Panc1 (cell line): ENCODE results near the gene INPP4B. TPM values are rescaled to one million over a fixed set of nuclear protein-coding genes. Genes with fewer than 3 reads are reported as not detected.

ENCODE experiments used
- ATAC-seq: fragments of 200-7000 bp; cut with Tn5 transposase; 2 replicates; pipeline ENCODE4 v1.9.1; 2020; ENCODE audit warnings: mild to moderate bottlenecking, moderate library complexity
- BruUV-seq: library from RNA; stranded (reverse); fragments of 400-500 nt; replicated peaks from 2 replicates; lab custom pipeline; 2021; lab: Mats Ljungman, UMichigan
- CTCF ChIA-PET: fragments of 300-600 bp; sonication (Branson Sonifier 250); formaldehyde crosslinking; loops from one replicate; lab custom pipeline; 2022; ENCODE audit warnings: antibody characterized with exemption; lab: Charles Lee
- POLR2A ChIA-PET: fragments of 300-600 bp; sonication (Branson Sonifier 250); formaldehyde crosslinking; loops from one replicate; lab custom pipeline; 2022; ENCODE audit warnings: antibody characterized with exemption; lab: Charles Lee
- DNase-seq: peaks from one replicate; pipeline ENCODE4 v3.0.0-alpha.2; 2010; ENCODE audit warnings: low read depth, low spot score
- H3K27ac ChIP-seq: 2 replicates; pipeline ENCODE4 v1.5.1; 2011; ENCODE audit warnings: mild to moderate bottlenecking, low read length, inconsistent platforms
- H3K27me3 ChIP-seq: fragments of 200-500 bp; sonication (Bioruptor generic); 2 replicates; pipeline ENCODE4 v1.6.0; 2014; ENCODE audit warnings: low read length, inconsistent platforms; ENCODE audit not compliant: control insufficient read depth, insufficient read depth
- H3K36me3 ChIP-seq: fragments of 200-500 bp; sonication (Bioruptor generic); 2 replicates; pipeline ENCODE4 v1.5.1; 2014; ENCODE audit warnings: inconsistent platforms, mild to moderate bottlenecking, low read length, moderate library complexity; ENCODE audit not compliant: control insufficient read depth, insufficient read depth
- H3K4me1 ChIP-seq: 2 replicates; pipeline ENCODE4 v1.5.1; 2011; ENCODE audit warnings: inconsistent platforms, mild to moderate bottlenecking, low read length, moderate library complexity; ENCODE audit not compliant: control insufficient read depth, insufficient read depth
- H3K4me3 ChIP-seq, 2 experiments: 2 replicates each; pipeline ENCODE4 v1.5.1; 2011 to 2012; ENCODE audit warnings: low read depth in 2 of 2, low read length in 2 of 2, mild to moderate bottlenecking in 2 of 2, inconsistent platforms in 1 of 2, moderate library complexity in 1 of 2
- H3K9me3 ChIP-seq: fragments of 200-500 bp; sonication (Bioruptor generic); 2 replicates; pipeline ENCODE4 v1.5.1; 2014; ENCODE audit warnings: low read depth, mild to moderate bottlenecking, inconsistent platforms, low read length, moderate library complexity; ENCODE audit not compliant: control insufficient read depth, insufficient read depth
- CTCF ChIP-seq: fragments of 450-650 bp; IDR thresholded peaks from 2 replicates; pipeline ENCODE4 v1.5.1; 2017; ENCODE audit warnings: mild to moderate bottlenecking
- POLR2AphosphoS5 ChIP-seq: IDR thresholded peaks from 2 replicates; pipeline ENCODE4 v1.6.1; 2012; ENCODE audit warnings: mild to moderate bottlenecking, low read depth, low read length, moderate library complexity
- REST ChIP-seq, 2 experiments: IDR thresholded peaks; 2 replicates each; pipeline ENCODE4 v1.6.1; 2011 to 2012; ENCODE audit warnings: low read depth in 2 of 2, control low read depth in 1 of 2, low read length in 1 of 2, mild to moderate bottlenecking in 1 of 2, moderate library complexity in 1 of 2; ENCODE audit not compliant: insufficient read depth in 1 of 2
- SIN3A ChIP-seq: IDR thresholded peaks from 2 replicates; pipeline ENCODE4 v1.6.1; 2012; ENCODE audit warnings: low read depth, mild to moderate bottlenecking, low read length, moderate library complexity, borderline replicate concordance; ENCODE audit not compliant: insufficient read depth
- TCF7L2 ChIP-seq: IDR thresholded peaks from 2 replicates; pipeline ENCODE4 v1.6.1; 2011; ENCODE audit warnings: mild to moderate bottlenecking, low read depth, low read length, inconsistent platforms
- in situ Hi-C: cut with HindIII; loops from 2 replicates; pipeline ENCODE4 v1.10.0; 2016; ENCODE audit warnings: low sequenced_read_pairs, low pct_unique_long_range_greater_than_20kb
- intact Hi-C: fragments of 100-400 bp; cut with micrococcal nuclease; formaldehyde crosslinking; loops from one replicate; pipeline ENCODE4 v1.10.0; 2022; ENCODE audit not compliant: unreplicated experiment
- total RNA-seq: library from RNA; stranded (reverse); gene quantifications from one replicate; pipeline ENCODE4 v1.2.1, GENCODE V29; 2021; ENCODE audit not compliant: unreplicated experiment

The INPP4B gene
- total RNA-seq, 1 experiment from 2014 or later = 4.5 TPM

GRCh38 chr4:142813388-142813787, 32.7 kb downstream of the INPP4B start:
- Histone ChIP-seq H3K9me3 (no peaks in the 10 kb centered on the region), H3K27me3 (no peaks in the 10 kb centered on the region), H3K4me3 (no peak overlapping the region), H3K36me3 (no peaks in the 10 kb centered on the region; the same call in 1 of the 2 replicates), H3K4me1 (no peaks in the 10 kb centered on the region), H3K27ac (no peak overlapping the region)
- ChIA-PET CTCF (no interaction called here), POLR2A (no interaction called here)
- in situ Hi-C loops (no loop called here), intact Hi-C loops (no loop called here)
- TF ChIP-seq TCF7L2 (no peak), CTCF (no peak), SIN3A (no peak), REST (IDR thresholded peaks at IDR 0.05; ENCODE audit: insufficient read depth in 1 of 2, low read depth in 2 of 2, low read length in 1 of 2) (no peak), POLR2AphosphoS5 (no peak)
- no TSS peak for BruUV-seq
- DNase-seq = no peak
- no peak for ATAC-seq

DNA sequence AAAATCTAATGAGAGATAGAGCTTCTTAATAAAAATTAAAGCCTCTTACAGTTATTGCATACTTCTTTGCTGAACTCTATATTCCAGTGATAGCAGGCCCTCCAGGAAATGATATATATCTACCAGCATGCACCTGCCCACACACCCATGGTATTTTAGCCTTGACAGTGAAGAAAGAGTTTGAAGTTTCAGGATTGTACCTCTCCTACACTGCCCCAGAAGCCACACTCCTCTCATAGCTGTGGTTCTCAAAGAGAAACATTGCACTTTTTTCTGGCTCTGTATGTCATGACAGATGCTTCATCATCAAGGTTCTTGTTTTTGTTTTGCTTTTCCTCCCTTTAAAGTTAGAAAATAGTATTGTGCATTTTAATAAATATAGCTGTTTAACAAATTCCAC, 34.0 kb downstream of the INPP4B start:
- ChIA-PET POLR2A (no interaction called here), CTCF (no interaction called here)
- ATAC-seq = no peak
- H3K27ac ChIP-seq = no peak overlapping the region
- H3K27me3 ChIP-seq = no peaks in the 10 kb centered on the region
- in situ Hi-C loops (no loop called here), intact Hi-C loops (no loop called here)
- no peak overlapping the region for H3K4me3 ChIP-seq
- no peaks in the 10 kb centered on the region; the same call in 1 of the 2 replicates for H3K36me3 ChIP-seq
- no peaks in the 10 kb centered on the region for H3K4me1 ChIP-seq
- no TSS peak for BruUV-seq
- TF ChIP-seq SIN3A (no peak), TCF7L2 (no peak), POLR2AphosphoS5 (no peak), REST (IDR thresholded peaks at IDR 0.05; ENCODE audit: insufficient read depth in 1 of 2, low read depth in 2 of 2, low read length in 1 of 2) (no peak), CTCF (no peak)
- no peak for DNase-seq
- no peaks in the 10 kb centered on the region for H3K9me3 ChIP-seq
